ENCODE results near the gene ARFRP1. TPM values are rescaled to one million over a fixed set of nuclear protein-coding genes. Genes with fewer than 3 reads are reported as not detected.
A peak's percentile ranks its signal among the peaks of the same experiment; 100 is the strongest.

ARFRP1 gene
- total and polyA plus RNA-seq, 10 donors, result 36.7 to 118 (median 67.3) TPM

GRCh38 chr20:63691711-63692435 lies 15.9 kb downstream of the ARFRP1 start:
- Histone ChIP-seq H3K4me1 (peaks cover 19 to 85% (median 60%) of the 10 kb centered on the region in 6 donors), H3K27me3 (replicated peaks in 1 of 7) (peaks cover 0 to 11% (median 0%) of the 10 kb centered on the region in 7 donors), H3K27ac (peak overlapping the region in 7 of 8 donors; percentile 29 to 90 (median 44)), H3K36me3 (peaks cover 0 to 41% (median 7%) of the 10 kb centered on the region in 6 donors), H3K4me3 (no peak overlapping the region), H3K9me3 (no peaks in the 10 kb centered on the region)
- DNase-seq, result peak; percentile 74
- WGBS, 5 donors, result 64 to 82% (median 76%) methylated on average over 14 to 21 of the region's 21 CpGs
- TF ChIP-seq POLR2AphosphoS5 (IDR thresholded peaks at IDR 0.05), result peak in 2 of 3 donors; percentile 30 to 58
- no peak for TF ChIP-seq CTCF (IDR thresholded peaks at IDR 0.05 in 8 of 11, conservative IDR thresholded peaks at IDR 0.05 in 3 of 11)
- TF ChIP-seq POLR2A (IDR thresholded peaks at IDR 0.05), result no peak
- intact Hi-C loops (cut with DNase I; ENCODE audit: low total_unique reads), result no loop called here

GRCh38 chr20:63690898-63691710 lies 16.7 kb downstream of the ARFRP1 start:
- intact Hi-C loops (cut with DNase I; ENCODE audit: low total_unique reads), result no loop called here
- Histone ChIP-seq H3K9me3 (no peaks in the 10 kb centered on the region), H3K27ac (peak overlapping the region in 7 of 8 donors; percentile 26 to 90 (median 44)), H3K36me3 (peaks cover 0 to 40% (median 7%) of the 10 kb centered on the region in 6 donors), H3K4me1 (peaks cover 18 to 85% (median 60%) of the 10 kb centered on the region in 6 donors), H3K27me3 (replicated peaks in 1 of 7) (peaks cover 0 to 6% (median 0%) of the 10 kb centered on the region in 7 donors), H3K4me3 (no peak overlapping the region)
- TF ChIP-seq POLR2AphosphoS5 (IDR thresholded peaks at IDR 0.05) (peak in 2 of 3 donors; percentile 33 to 54), POLR2A (IDR thresholded peaks at IDR 0.05) (no peak), CTCF (IDR thresholded peaks at IDR 0.05 in 8 of 11, conservative IDR thresholded peaks at IDR 0.05 in 3 of 11) (no peak)
- peak; percentile 75 for DNase-seq
- 68 to 92% (median 78%) methylated on average over 15 to 24 of the region's 24 CpGs for WGBS, 5 donors

GRCh38 chr20:63690003-63690897 lies 17.5 kb downstream of the ARFRP1 start:
- H3K27ac ChIP-seq, result peak overlapping the region in 6 of 8 donors; percentile 29 to 90 (median 88)
- H3K9me3 ChIP-seq, result no peaks in the 10 kb centered on the region
- peaks cover 15 to 85% (median 64%) of the 10 kb centered on the region in 6 donors for H3K4me1 ChIP-seq
- H3K27me3 ChIP-seq (replicated peaks in 1 of 7), result peaks cover 0 to 6% (median 0%) of the 10 kb centered on the region in 7 donors
- WGBS, 5 donors, result 90 to 92% (median 92%) methylated on average over 15 to 40 of the region's 40 CpGs
- no peak overlapping the region for H3K4me3 ChIP-seq
- intact Hi-C loops (cut with DNase I; ENCODE audit: low total_unique reads), result no loop called here
- H3K36me3 ChIP-seq, result peaks cover 0 to 31% (median 7%) of the 10 kb centered on the region in 6 donors
- DNase-seq, result peak; percentile 72
- TF ChIP-seq POLR2AphosphoS5 (IDR thresholded peaks at IDR 0.05) (peak in 2 of 3 donors; percentile 2 to 15), CTCF (IDR thresholded peaks at IDR 0.05 in 8 of 11, conservative IDR thresholded peaks at IDR 0.05 in 3 of 11) (no peak)

All from spleen (tissue), 11 donors.